ENCODE data around the gene ETNPPL.
"Not testable (repeated sequence)": the region's sequence is repeated elsewhere in the genome, so short reads cannot be mapped to it uniquely, and the experiment has no call there.

Gene ETNPPL

GRCh38 chr4:108754327-108754726 is 8.5 kb downstream of the ETNPPL start:
- DNase-seq (ENCODE audit: low spot score), result no peak

DNA sequence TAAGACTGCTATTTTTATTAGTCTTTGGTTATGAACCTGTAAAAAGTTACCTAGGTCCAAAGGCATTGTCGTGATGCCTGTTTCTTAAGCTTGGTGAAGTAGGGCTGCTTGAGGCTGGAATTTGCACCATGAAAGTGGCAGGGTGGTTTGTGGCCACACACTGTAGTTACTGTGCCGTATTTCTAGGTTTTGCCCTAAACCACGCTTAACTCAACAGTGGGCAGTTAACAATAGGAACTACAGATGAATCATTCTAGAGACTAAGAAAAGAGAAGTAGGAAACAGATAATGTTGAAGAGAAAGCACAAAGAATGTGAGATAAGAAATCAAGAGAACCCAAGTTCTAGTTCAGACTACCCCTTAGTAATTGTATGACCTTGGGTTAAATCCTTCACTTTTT is 11.5 kb downstream of the ETNPPL start:
- no peak for DNase-seq (ENCODE audit: low spot score)

GRCh38 chr4:108749119-108749518 is 13.7 kb downstream of the ETNPPL start:
- DNase-seq (ENCODE audit: low spot score), result no peak

DNA sequence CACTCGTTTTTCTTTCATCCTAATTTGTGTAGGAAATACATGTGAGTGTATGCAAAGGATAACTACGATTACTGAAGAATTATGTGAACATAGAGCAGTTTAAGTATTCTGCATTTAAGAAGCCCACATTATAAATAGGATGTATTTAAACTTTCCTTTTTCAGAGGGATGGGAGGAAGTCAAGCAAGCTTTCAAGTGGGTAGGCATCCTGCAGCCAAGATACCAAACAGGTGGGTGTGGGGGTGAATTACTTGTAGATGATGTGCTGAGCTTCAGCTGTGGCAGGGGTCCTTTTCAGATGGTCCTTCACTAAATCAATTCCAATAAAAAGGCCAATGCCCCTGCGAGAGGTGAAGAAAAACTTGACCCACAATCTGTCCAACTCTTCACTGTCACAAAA is 16.3 kb downstream of the ETNPPL start:
- DNase-seq (ENCODE audit: low spot score), result no peak

DNA sequence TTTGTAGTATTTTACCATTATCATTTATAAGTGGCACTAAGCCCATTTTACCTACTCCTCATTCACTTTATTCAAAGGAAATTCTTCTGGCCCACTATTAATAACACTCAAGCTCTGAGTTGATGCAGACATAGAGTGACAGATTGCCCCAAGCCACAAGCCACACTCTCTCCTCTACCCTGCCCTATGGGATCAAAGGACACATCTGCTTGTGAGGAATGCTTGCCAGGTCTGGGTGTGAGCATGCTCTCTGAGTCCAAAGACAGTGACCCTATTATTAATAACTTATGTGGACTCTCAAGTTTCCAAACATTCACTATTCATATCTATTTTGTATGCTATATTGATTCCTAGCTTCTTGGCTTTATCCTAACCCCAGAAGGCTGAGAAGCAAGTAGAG is 18.5 kb downstream of the ETNPPL start:
- no peak for DNase-seq (ENCODE audit: low spot score)

GRCh38 chr4:108742451-108743420 is 20.1 kb downstream of the ETNPPL start:
- DNase-seq (ENCODE audit: low spot score), result no peak

DNA sequence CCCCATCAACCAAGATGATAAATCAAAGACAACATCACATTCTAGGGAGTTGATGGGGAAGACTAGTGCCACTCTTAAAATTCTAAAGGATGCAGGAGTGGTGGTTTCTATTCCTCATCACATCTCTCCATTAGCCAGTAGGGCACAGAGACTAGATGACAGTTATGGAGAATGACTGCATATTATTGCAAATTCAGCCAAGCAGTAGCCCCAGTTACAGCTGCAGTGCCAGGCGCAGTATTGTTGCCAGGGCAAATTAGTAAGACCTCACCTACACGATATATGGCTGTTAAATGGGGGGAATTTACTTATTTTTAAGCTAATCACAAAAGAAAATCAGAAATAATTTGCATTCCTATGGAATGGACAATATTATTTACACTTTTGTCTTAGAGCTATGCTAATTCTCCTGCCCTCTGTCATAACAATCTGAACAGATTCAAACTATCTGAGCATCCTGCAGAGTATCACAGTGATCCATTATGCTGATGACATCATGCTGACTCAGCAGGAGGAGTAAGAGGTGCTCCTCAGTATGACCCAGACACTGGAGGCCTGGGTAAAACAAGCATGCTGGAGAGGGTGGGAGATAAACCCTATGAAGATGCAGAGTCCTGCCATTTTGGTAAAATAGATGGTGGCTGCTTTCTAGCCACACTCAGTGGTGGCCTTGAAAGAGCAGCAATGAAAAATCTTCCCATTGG is 24.7 kb downstream of the ETNPPL start:
- DNase-seq (ENCODE audit: low spot score), result no peak

GRCh38 chr4:108731006-108731405 is 31.8 kb downstream of the ETNPPL start:
- no peak for DNase-seq (ENCODE audit: low spot score)

GRCh38 chr4:108730579-108730978 is 32.3 kb downstream of the ETNPPL start:
- no peak for DNase-seq (ENCODE audit: low spot score)

DNA sequence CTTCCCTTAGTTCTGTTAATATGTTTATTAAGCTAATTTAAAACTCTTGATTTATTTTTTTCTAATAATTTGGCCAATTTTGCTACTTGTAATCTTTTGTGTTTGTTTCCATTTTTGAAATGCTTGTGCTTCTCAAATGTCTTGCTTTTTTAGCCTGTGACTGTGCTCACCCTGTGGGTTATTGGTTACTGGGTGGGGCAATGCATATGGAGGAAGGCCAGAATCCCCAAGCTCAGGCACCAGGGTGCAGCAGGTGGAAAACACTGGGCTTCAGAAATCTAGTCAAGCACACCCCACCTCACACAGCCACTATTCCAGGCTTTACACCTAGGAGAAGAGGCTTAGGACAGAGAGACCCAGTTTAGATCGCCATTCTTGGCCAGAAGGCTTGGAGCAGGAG is 33.1 kb downstream of the ETNPPL start:
- no peak for DNase-seq (ENCODE audit: low spot score)

- no peak for DNase-seq (ENCODE audit: low spot score)
These were observed 37.4 kb downstream of the ETNPPL start for GRCh38 chr4:108725457-108725856.

GRCh38 chr4:108717386-108717785 is 45.5 kb downstream of the ETNPPL start:
- DNase-seq (ENCODE audit: low spot score), result no peak

- no peak for DNase-seq (ENCODE audit: low spot score)
These were observed 46.5 kb downstream of the ETNPPL start for GRCh38 chr4:108716340-108716739.

DNA sequence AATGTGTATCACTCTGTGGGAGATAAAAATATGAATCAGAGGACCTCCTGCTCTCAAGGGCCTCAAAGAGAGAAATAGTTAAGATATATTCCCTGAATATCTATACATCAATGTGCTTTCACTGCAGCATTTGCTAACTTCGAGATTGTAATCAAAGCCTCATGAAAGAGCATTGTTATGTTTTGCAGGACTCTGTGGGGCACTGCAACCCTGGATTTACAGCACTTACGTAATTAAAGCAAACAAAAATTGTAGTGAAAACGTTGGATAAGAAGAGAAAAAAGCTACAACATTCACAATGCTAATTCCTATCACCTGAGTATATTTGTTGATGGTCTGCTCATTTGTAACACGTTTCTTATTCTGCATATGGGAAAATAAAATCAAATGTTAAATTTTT is 48.0 kb downstream of the ETNPPL start:
- DNase-seq (ENCODE audit: low spot score), result no peak

- DNase-seq (ENCODE audit: low spot score), result not testable (repeated sequence)
These were observed 52.3 kb downstream of the ETNPPL start for GRCh38 chr4:108710578-108710977.

DNA sequence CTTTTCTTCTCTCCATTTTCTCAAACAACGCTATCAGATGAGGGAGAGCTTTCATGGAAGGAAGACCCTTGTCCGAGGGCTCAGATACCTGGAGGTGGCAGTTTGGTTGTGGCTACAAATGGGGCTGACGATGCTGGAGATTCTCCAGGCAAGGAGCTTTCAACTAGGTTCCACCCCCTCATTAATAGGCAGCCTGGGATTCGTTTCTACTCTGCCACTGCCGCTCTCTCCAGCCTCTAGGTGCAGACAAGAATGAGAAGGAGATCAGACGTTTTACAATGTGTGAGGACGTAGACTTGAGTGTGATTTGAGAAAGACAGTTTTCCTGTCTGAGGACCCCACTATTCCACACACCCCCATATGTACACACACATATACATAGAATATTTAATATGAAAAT is 53.1 kb downstream of the ETNPPL start:
- no peak for DNase-seq (ENCODE audit: low spot score)

DNA sequence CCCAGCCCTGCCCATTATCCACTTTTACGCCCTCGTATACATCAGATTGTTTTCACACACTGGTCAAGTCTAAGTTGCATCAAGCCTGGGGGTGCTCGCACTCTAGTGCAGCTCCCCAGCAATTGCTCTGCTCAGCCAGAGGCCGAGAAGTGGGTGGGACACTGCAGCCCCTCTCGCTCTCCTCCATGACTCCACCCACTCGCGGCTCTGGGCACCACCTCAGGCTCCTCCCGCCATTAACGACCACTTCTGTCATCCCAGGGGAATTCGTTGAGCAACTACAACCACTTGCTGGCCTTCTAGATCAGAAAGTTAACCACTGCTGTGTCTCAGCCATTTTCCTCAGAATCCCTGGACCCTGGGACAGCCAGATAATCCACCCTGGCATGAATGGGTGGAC is 53.6 kb downstream of the ETNPPL start:
- DNase-seq (ENCODE audit: low spot score), result no peak

DNA sequence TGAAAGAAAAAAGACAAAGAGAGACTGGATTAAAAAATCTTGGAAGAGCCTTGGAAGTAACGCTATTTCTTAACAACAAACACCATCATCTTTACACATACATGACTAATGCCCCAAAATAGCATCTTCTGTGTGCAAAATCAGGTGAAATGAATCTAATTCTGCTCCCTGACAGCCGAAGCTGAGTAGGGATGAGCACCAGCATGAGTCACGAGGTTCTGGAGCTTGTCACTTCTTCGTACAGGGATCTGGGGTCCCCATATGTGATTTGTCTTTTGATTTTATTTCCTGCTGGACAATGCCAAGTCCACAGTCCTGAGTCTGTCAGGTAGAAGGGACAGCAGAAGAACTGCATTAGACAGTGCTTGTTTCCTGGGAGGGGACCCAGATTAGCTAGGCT is 56.6 kb downstream of the ETNPPL start:
- no peak for DNase-seq (ENCODE audit: low spot score)

GRCh38 chr4:108703966-108704365 is 58.9 kb downstream of the ETNPPL start:
- DNase-seq (ENCODE audit: low spot score), result no peak

- DNase-seq (ENCODE audit: low spot score), result no peak
These were observed 59.5 kb downstream of the ETNPPL start for GRCh38 chr4:108703370-108703769.

GRCh38 chr4:108702960-108703359 is 59.9 kb downstream of the ETNPPL start:
- no peak for DNase-seq (ENCODE audit: low spot score)

- no peak for DNase-seq (ENCODE audit: low spot score)
These were observed 62.6 kb downstream of the ETNPPL start for GRCh38 chr4:108700081-108700757.

DNA sequence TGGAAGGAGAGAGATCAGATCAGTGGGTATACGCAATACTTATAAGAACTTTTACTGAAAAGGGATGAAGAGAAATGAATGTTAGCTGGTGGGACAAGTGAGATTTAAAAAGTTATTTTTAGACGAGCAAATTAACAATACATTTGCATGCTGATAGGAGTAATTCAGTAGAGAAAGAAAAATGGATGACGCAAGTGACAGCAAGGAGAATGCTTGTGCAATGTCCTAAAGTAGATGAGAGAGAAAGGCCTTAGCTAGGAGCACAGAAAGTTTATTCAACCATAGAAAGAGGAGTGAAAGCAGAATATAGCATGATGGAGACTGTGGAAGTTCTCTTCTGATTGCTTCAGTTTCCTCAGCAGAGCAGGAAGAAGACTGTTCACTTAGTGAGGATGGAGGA is 66.7 kb downstream of the ETNPPL start:
- DNase-seq (ENCODE audit: low spot score), result no peak

Measured in LoVo (cell line).